ENCODE results near the gene CLCN7.

CLCN7 gene

GRCh38 chr16:1413684-1414531 is 60.9 kb downstream of the CLCN7 start:
- Histone ChIP-seq H3K36me3 (ENCODE audit: insufficient read depth) (0 out of 2 replicates have a peak, but pooled peaks cover 5% of the 10 kb centered on the region), H3K27ac (peak overlapping the region; percentile 61), H3K4me3 (IDR thresholded peaks at IDR 0.05; ENCODE audit: insufficient read depth, low read depth, low read length) (no peak overlapping the region), H3K4me2 (peak overlapping the region; percentile 69), H2AFZ (ENCODE audit: low read depth) (peak overlapping the region; percentile 63), H3K27me3 (ENCODE audit: insufficient read depth, low read depth) (no peaks in the 10 kb centered on the region), H3K79me2 (ENCODE audit: insufficient read depth, low read depth) (peaks cover 57% of the 10 kb centered on the region), H4K20me1 (ENCODE audit: insufficient read depth) (no peaks in the 10 kb centered on the region), H3K9ac (peak overlapping the region; percentile 85), H3K4me1 (ENCODE audit: low read depth, poor library complexity, severe bottlenecking) (peaks cover 26% of the 10 kb centered on the region)
- peak; percentile 75 for TF ChIP-seq CTCF (conservative IDR thresholded peaks at IDR 0.05; ENCODE audit: low read depth, low read length)

- no peak overlapping the region for H3K9ac ChIP-seq
- peaks cover 55% of the 10 kb centered on the region for H3K79me2 ChIP-seq (ENCODE audit: insufficient read depth, low read depth)
- H4K20me1 ChIP-seq (ENCODE audit: insufficient read depth): no peaks in the 10 kb centered on the region
- no peak for TF ChIP-seq CTCF (conservative IDR thresholded peaks at IDR 0.05; ENCODE audit: low read depth, low read length)
- peaks cover 16% of the 10 kb centered on the region for H3K4me1 ChIP-seq (ENCODE audit: low read depth, poor library complexity, severe bottlenecking)
- H3K27me3 ChIP-seq (ENCODE audit: insufficient read depth, low read depth): no peaks in the 10 kb centered on the region
- H3K4me3 ChIP-seq (IDR thresholded peaks at IDR 0.05; ENCODE audit: insufficient read depth, low read depth, low read length): no peak overlapping the region
- H2AFZ ChIP-seq (ENCODE audit: low read depth): no peak overlapping the region
- H3K27ac ChIP-seq: no peak overlapping the region
- H3K4me2 ChIP-seq: no peak overlapping the region; the same call in 1 of the 2 replicates
- no peaks in the 10 kb centered on the region for H3K36me3 ChIP-seq (ENCODE audit: insufficient read depth)
Observed at GRCh38 chr16:1412847-1413246, 62.0 kb downstream of the CLCN7 start.

- Histone ChIP-seq H3K4me2 (no peak overlapping the region), H3K36me3 (ENCODE audit: insufficient read depth) (no peaks in the 10 kb centered on the region), H2AFZ (ENCODE audit: low read depth) (no peak overlapping the region), H3K27ac (no peak overlapping the region), H3K79me2 (ENCODE audit: insufficient read depth, low read depth) (peaks cover 71% of the 10 kb centered on the region), H3K4me3 (IDR thresholded peaks at IDR 0.05; ENCODE audit: insufficient read depth, low read depth, low read length) (no peak overlapping the region), H3K9ac (no peak overlapping the region), H3K4me1 (ENCODE audit: low read depth, poor library complexity, severe bottlenecking) (peaks cover 6% of the 10 kb centered on the region), H3K27me3 (ENCODE audit: insufficient read depth, low read depth) (no peaks in the 10 kb centered on the region), H4K20me1 (ENCODE audit: insufficient read depth) (no peaks in the 10 kb centered on the region)
- no peak for TF ChIP-seq CTCF (conservative IDR thresholded peaks at IDR 0.05; ENCODE audit: low read depth, low read length)
Observed at GRCh38 chr16:1408171-1408837, 66.5 kb downstream of the CLCN7 start.

- no peak overlapping the region for H3K9ac ChIP-seq
- H4K20me1 ChIP-seq (ENCODE audit: insufficient read depth): no peaks in the 10 kb centered on the region
- no peaks in the 10 kb centered on the region for H3K27me3 ChIP-seq (ENCODE audit: insufficient read depth, low read depth)
- H3K4me2 ChIP-seq: no peak overlapping the region
- H3K36me3 ChIP-seq (ENCODE audit: insufficient read depth): no peaks in the 10 kb centered on the region
- TF ChIP-seq CTCF (conservative IDR thresholded peaks at IDR 0.05; ENCODE audit: low read depth, low read length): no peak
- H2AFZ ChIP-seq (ENCODE audit: low read depth): no peak overlapping the region
- peaks cover 3% of the 10 kb centered on the region for H3K4me1 ChIP-seq (ENCODE audit: low read depth, poor library complexity, severe bottlenecking)
- peaks cover 66% of the 10 kb centered on the region for H3K79me2 ChIP-seq (ENCODE audit: insufficient read depth, low read depth)
- H3K4me3 ChIP-seq (IDR thresholded peaks at IDR 0.05; ENCODE audit: insufficient read depth, low read depth, low read length): no peak overlapping the region
- no peak overlapping the region for H3K27ac ChIP-seq
Observed at GRCh38 chr16:1407753-1408152, 67.1 kb downstream of the CLCN7 start.

Data from KMS-11 (cell line).